ENCODE data around the gene SLC12A7. TPM values are rescaled to one million over a fixed set of nuclear protein-coding genes. Genes with fewer than 3 reads are reported as not detected.

The SLC12A7 gene
- total RNA-seq, 1 donor from 2014 or later: 4.9 TPM

DNA sequence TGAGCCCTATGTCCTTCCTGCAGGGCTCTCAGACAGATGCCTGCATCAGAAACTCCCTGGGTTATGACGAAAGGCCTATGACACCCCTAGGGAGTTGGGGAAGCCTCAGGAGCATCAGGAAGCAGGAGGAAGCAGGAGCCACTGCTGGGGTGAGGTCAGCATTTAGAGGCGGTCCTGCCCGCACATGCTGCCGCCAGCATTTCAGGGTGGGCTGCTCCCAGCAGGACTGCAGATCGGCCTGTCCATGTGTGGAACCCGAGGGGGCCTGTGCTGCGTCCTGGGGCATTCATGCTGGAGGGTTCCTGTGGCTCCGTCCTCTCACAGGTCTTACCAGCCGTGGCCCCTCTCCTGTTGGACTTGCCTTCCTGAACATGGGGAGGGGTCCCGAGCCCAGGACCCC lies 96.4 kb downstream of the SLC12A7 start:
- Mint-ChIP-seq H3K27ac (ENCODE audit: unreplicated experiment) (no peak overlapping the region), H3K9me3 (ENCODE audit: low read depth) (no peaks in the 10 kb centered on the region), H3K27me3 (ENCODE audit: low read depth) (peaks cover 35% of the 10 kb centered on the region), H3K4me1 (ENCODE audit: low read depth) (no peaks in the 10 kb centered on the region), H3K4me3 (ENCODE audit: unreplicated experiment) (no peak overlapping the region), H3K36me3 (ENCODE audit: low read depth) (no peaks in the 10 kb centered on the region)
- peak; percentile 64 for DNase-seq (ENCODE audit: low spot score)
- no peak for TF ChIP-seq CTCF (IDR thresholded peaks at IDR 0.05)

DNA sequence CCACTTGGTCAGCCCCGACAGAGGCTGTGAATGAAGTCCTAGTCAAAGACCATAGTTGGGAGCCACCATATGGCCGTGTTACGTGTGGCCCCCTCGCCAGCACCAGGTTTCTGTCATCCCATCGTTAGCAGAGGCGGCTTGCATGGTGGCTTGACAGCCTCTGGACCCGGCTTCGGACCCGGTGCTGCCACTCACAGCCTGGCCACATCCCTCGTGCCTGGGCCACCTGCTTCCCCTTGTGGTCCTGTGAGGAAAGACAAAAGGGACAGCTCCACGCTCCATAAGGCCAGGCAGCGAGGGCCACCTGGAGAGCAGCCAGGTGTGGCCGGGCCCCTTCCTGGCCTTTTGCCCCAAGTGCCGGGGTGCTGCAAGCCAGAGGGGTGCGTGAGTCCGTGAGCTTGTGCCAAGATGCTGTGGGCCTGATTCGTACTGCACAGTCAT lies 97.1 kb downstream of the SLC12A7 start:
- H3K4me3 Mint-ChIP-seq (ENCODE audit: unreplicated experiment): no peak overlapping the region
- no peaks in the 10 kb centered on the region for H3K36me3 Mint-ChIP-seq (ENCODE audit: low read depth)
- peak; percentile 91 for DNase-seq (ENCODE audit: low spot score)
- peaks cover 2% of the 10 kb centered on the region for H3K4me1 Mint-ChIP-seq (ENCODE audit: low read depth)
- H3K9me3 Mint-ChIP-seq (ENCODE audit: low read depth): no peaks in the 10 kb centered on the region
- no peak for TF ChIP-seq CTCF (IDR thresholded peaks at IDR 0.05)
- H3K27me3 Mint-ChIP-seq (ENCODE audit: low read depth): peaks cover 37% of the 10 kb centered on the region
- H3K27ac Mint-ChIP-seq (ENCODE audit: unreplicated experiment): no peak overlapping the region

DNA sequence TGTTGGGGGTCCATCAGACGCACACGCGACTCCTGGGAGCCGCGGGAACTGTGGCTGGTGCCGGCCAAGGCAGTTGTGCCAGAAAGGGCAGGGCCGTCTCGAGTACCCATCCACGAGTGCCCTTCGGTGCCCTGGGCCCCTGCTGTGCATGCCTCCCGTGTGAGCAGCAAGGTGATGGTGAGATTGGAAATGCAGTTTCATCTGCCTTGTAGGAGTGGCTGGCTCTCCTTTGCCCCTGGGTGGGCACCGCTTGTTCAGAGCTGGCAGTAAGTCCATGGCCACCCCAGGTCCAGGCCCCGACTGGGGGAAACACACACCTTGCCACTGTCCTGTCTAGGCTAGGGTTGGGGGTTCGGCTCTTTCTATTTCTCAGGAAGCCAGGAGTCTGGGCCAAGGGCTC lies 97.5 kb downstream of the SLC12A7 start:
- Mint-ChIP-seq H3K36me3 (ENCODE audit: low read depth) (no peaks in the 10 kb centered on the region), H3K4me3 (ENCODE audit: unreplicated experiment) (no peak overlapping the region), H3K9me3 (ENCODE audit: low read depth) (no peaks in the 10 kb centered on the region), H3K4me1 (ENCODE audit: low read depth) (peaks cover 3% of the 10 kb centered on the region), H3K27ac (ENCODE audit: unreplicated experiment) (no peak overlapping the region), H3K27me3 (ENCODE audit: low read depth) (peaks cover 38% of the 10 kb centered on the region)
- TF ChIP-seq CTCF (IDR thresholded peaks at IDR 0.05): no peak
- DNase-seq (ENCODE audit: low spot score): peak; percentile 86

GRCh38 chr5:1013948-1014301 lies 97.9 kb downstream of the SLC12A7 start:
- no peak for DNase-seq (ENCODE audit: low spot score)
- Mint-ChIP-seq H3K4me3 (ENCODE audit: unreplicated experiment) (no peak overlapping the region), H3K27ac (ENCODE audit: unreplicated experiment) (no peak overlapping the region), H3K27me3 (ENCODE audit: low read depth) (peaks cover 38% of the 10 kb centered on the region), H3K4me1 (ENCODE audit: low read depth) (peaks cover 3% of the 10 kb centered on the region), H3K36me3 (ENCODE audit: low read depth) (no peaks in the 10 kb centered on the region), H3K9me3 (ENCODE audit: low read depth) (no peaks in the 10 kb centered on the region)
- no peak for TF ChIP-seq CTCF (IDR thresholded peaks at IDR 0.05)

- Mint-ChIP-seq H3K27ac (ENCODE audit: unreplicated experiment) (no peak overlapping the region), H3K4me3 (ENCODE audit: unreplicated experiment) (no peak overlapping the region), H3K36me3 (ENCODE audit: low read depth) (no peaks in the 10 kb centered on the region), H3K4me1 (ENCODE audit: low read depth) (peaks cover 3% of the 10 kb centered on the region), H3K27me3 (ENCODE audit: low read depth) (peaks cover 38% of the 10 kb centered on the region), H3K9me3 (ENCODE audit: low read depth) (no peaks in the 10 kb centered on the region)
- DNase-seq (ENCODE audit: low spot score): peak; percentile 81
- no peak for TF ChIP-seq CTCF (IDR thresholded peaks at IDR 0.05)
These were observed 98.5 kb downstream of the SLC12A7 start for GRCh38 chr5:1013238-1013947.

Data from chondrocyte (in vitro differentiated cells).